Activated CD8-positive, alpha-beta memory T cell treated with anti-CD3 and anti-CD28 coated beads, Interleukin-2, amount 50 U/mL, for 4 hours (primary cell): ENCODE results near the gene STXBP5L.
"Not testable (repeated sequence)": the region's sequence is repeated elsewhere in the genome, so short reads cannot be mapped to it uniquely, and the experiment has no call there.

Source experiments
- DNase-seq: peaks from one replicate; pipeline ENCODE4 v3.0.0-alpha.2; 2020

STXBP5L gene

GRCh38 chr3:121232309-121233225, 324.6 kb downstream of the STXBP5L start:
- DNase-seq = no peak

DNA sequence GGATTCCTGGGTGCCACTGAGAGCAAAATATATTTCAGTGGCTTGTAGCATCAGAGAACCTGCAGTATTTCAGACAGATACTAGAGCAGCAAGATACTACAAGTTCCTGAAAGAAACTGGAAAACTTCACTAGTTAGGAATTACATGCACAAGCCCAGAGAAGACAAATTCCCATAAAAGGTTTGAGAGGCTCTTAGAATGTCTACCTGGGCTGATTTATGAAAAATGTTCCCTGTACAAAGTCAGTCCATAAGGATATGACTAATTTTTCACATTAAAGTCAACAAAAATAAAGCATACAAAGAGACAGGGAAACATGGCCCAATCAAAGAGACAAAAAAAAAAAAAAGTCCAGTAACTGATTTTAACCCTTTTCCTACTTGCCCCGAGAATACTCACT, 335.2 kb downstream of the STXBP5L start:
- DNase-seq = no peak

- DNase-seq = no peak
Measured at GRCh38 chr3:121252676-121253075, 344.7 kb downstream of the STXBP5L start.

GRCh38 chr3:121269389-121269788, 361.4 kb downstream of the STXBP5L start:
- no peak for DNase-seq

DNA sequence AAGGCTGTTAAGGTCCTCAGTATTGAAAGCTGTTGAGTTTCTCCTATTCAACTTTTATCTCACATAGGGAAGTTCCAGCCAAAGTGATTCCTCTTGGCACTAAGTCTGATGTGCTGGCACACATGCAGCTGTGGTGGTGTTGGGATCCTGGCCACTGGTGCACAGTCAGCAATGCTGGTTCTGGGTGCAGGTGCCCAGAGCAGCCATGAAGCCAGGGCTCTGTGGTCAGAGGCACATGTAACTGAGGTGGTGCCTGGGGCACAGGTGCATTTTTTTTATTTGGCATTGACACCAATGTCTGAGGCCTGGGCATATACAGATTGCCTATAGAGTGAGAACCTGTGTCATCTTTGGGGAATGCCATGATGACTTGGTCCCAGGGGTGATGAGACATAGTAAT, 366.4 kb downstream of the STXBP5L start:
- DNase-seq = no peak

DNA sequence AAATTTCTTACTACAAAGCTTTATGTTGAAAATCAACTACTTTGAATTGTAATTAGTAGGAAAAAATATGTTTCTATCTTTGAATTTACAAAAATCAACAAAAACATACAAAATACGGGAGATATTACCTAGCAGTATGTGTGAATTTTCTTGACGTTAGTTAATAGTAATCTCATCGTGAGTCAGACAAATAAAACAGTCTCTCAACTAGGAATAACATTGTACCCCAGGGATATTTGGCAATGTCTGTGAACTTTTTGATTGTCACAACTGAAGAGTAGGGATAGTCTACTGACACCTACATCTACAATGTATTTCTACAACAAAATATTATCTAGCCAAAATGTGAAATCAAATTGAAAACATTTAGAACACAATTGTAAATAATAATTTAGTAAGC, 387.4 kb downstream of the STXBP5L start:
- no peak for DNase-seq

DNA sequence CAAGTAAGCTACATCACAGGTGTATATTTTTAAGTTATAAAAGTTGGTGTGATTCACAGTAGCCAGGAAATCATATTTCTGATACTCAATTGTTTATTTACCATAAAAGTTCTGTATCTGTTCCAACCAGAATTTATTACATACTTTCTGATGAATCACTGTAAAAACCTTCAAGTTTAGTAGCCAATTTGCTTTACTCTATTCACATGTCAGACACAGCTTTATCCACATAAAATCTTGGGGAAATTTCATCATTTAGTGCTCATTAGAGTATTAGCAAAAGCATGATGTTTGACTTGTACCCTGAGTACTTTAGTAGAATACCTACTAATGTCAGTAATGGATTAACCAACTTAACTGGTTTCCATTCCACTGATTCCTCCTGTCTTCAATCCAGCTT, 388.0 kb downstream of the STXBP5L start:
- DNase-seq = no peak

DNA sequence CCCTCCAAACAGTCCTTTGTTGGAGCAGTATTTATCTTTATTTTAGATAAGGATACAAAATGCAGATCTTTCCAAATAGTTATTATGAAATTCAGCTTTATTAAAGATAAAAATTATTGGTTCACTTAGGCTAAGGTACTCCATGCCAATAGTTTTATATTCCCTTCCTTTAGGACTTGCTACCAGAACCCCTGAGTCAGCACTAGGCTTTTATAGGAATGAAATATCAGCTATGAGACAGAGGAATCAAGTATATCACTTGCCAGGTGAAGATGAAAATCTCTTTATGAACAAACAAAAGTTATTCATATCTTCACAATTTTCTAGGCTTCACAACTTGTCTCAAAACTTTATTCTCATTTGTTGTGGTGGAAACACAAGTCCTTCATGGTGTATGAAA, 416.3 kb downstream of the STXBP5L start:
- DNase-seq = no peak

- no peak for DNase-seq
Measured at GRCh38 chr3:121330118-121330517, 422.1 kb downstream of the STXBP5L start.

GRCh38 chr3:121330634-121331033, 422.6 kb downstream of the STXBP5L start:
- DNase-seq = no peak

DNA sequence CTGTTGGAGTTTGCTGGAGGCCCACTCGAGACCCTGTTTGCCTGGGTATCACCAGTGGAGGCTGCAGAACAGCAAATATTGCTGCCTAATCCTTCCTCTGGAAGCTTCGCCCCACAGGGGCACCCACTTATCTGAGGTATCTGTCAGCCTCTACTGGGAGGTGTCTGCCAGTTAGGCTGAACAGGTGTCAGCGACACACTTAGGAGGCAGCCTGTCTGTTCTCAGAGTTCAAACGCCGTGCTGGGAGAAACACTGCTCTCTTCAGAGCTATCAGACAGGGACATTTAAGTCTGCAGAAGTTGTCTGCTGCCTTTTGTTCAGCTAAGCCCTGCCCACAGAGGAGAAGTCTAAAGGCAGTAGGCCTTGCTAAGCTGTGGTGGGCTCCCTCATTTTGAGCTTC, 448.0 kb downstream of the STXBP5L start:
- not testable (repeated sequence) for DNase-seq

- no peak for DNase-seq
Measured at GRCh38 chr3:121362035-121362734, 454.2 kb downstream of the STXBP5L start.

- DNase-seq = not testable (repeated sequence)
Measured at GRCh38 chr3:121388308-121388707, 480.3 kb downstream of the STXBP5L start.

DNA sequence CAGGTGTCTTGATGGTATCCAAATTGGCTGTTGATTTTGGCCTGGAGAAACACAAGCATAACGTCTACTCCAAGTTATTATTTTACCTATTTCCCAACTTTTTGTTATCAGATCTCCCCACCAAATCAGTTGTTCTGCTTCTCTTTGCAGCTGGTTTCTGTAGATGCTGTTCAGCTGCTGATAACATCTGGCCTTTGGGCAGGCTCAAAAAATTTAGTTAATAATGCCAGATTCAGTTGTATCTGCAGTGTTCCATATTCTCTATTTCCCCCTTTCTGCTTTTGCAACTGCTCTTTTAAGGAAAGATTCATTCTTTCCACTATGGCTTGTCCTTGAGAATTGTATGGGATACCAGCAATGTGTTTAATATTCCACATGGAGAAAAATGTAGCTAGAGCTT, 488.0 kb downstream of the STXBP5L start:
- DNase-seq = not testable (repeated sequence)

GRCh38 chr3:121398051-121398450, 490.0 kb downstream of the STXBP5L start:
- DNase-seq = not testable (repeated sequence)

- DNase-seq = no peak
Measured at GRCh38 chr3:121399820-121400219, 491.8 kb downstream of the STXBP5L start.

DNA sequence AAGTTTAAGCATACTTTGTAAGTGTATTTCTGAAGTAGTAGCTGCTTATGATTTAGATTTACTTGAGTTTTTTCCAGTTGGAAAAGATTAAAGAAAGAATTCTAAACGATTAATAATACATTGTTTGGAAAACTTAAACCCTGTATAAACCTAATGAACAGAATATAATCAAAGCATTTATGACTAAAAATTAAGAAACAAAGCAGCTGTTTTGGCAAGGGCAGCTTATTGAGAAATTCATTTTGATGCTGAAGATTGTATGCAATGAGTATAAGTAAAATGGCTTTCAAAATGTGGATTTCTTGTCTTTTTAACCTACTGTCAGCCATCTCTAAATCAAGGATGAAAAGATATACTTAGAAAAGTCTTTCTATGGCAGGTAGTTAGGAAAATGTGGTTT, 497.6 kb downstream of the STXBP5L start:
- no peak for DNase-seq

- no peak for DNase-seq
Measured at GRCh38 chr3:121411523-121411922, 503.5 kb downstream of the STXBP5L start.

DNA sequence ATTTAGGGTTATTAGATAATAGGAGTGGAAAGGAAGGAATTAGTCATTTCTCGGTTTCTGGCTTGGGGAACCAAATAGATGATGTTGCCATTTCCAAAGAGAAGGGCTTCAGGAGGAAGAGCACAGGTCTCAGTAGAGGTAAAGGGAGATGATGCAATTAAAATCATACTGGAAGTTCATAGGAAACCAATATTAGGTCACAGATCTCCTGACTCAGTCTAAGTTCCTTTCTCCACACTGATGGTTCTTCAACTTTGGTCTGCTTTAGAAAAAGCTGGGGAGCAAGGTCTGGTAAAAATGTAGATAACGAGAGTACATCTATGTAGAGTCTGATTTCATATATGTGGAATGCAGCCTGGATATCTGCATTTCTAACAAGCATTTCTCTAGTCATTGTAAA, 506.9 kb downstream of the STXBP5L start:
- DNase-seq = no peak

DNA sequence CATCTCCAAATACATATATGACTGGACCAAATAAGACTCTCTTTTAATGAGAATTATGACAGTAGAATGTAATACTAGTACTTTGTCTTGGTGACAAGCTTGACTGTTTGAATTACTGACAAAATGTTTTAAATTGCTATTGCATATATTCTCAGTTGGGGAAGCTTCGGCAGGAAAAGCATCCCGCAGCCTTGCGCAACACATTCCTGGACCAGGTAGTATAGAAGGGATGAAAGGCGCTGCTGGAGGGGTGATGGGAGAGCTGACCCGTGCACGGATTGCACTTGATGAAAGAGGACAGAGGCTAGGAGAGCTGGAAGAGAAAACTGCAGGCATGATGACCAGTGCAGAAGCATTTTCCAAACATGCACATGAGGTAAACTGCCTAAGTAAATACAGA, 510.2 kb downstream of the STXBP5L start:
- no peak for DNase-seq

- DNase-seq = no peak
Measured at GRCh38 chr3:121424549-121424948, 516.5 kb downstream of the STXBP5L start.

DNA sequence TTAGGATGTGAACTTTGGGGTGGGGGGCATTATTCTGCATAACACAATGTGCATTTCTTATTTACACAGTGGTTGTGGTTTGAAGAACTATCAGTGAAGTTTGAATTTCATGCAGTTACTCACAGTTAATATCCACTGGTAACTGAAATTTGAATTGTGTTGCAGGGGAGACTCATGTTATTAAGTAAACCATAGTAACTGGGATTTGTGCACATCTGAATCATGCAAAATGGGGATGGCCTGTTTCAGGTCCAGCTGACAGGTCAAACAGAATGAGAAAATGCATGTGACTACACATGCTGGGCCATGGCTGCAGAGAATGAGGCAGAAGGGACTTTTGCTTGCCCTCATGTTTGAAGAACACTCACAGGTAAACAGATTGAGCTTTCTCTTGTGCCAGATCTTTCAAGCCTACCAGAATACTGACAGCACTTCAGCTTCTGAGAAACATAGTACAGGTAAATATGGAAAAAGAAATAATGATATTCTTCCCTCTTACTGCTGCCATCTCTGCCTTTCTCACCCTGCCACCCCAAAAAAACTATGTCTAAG, 522.7 kb downstream of the STXBP5L start:
- no peak for DNase-seq

DNA sequence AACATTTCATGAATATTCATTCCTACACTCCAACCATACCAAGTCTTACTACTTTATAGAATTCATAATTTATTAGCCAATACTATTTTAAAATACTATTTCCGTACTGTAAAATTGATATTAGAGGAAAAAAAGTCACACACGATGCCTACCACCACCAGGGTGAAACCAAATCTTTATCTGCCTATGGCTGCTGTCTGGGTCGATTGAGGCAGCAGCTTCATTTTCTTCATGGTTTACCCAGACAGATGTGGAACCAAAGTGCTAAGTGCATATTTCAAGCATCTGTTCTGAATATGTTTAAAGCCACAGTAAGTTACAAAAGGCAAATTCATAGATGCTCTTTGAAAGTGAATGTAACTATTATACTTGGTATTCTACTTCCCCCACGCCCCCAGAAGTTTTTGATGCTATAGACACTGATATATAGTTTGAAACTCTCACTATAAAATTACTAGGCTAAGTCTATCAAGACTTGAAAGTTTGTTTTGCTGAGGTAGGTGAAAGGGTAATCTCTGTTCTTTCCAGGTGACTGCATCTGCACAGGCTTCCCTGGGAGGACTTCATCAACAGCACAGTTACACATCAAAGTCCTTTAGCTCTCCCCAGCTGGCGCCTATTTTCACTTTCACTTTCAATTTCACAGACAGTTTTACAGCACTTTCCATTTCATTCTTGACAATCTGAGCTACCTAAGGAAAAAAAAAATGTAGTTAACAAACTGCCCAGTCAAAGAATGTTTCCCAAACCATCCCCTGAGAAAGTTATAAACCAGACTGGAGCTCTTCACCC, 523.9 kb downstream of the STXBP5L start:
- peak; percentile 27 for DNase-seq
